Progenitor cell of endocrine pancreas (in vitro differentiated cells): ENCODE measurements around the gene DNAJB13. TPM values are rescaled to one million over a fixed set of nuclear protein-coding genes. Genes with fewer than 3 reads are reported as not detected.

Source experiments
- DNase-seq: peaks from one replicate; pipeline ENCODE4 v3.0.0; 2021; ENCODE audit warnings: low spot score; ENCODE audit not compliant: unreplicated experiment
- H3K27ac Mint-ChIP-seq: 2 replicates; pipeline ENCODE4 v1.8.0; 2021; ENCODE audit warnings: mild to moderate bottlenecking, moderate library complexity, mixed read lengths
- H3K27me3 Mint-ChIP-seq: 2 replicates; pipeline ENCODE4 v1.8.0; 2021; ENCODE audit warnings: mixed read lengths
- H3K36me3 Mint-ChIP-seq: 2 replicates; pipeline ENCODE4 v1.8.0; 2022; ENCODE audit warnings: mixed read lengths; ENCODE audit not compliant: insufficient read depth
- H3K4me1 Mint-ChIP-seq: 2 replicates; pipeline ENCODE4 v1.8.0; 2021; ENCODE audit warnings: low read depth, mixed read lengths
- H3K4me3 Mint-ChIP-seq: 2 replicates; pipeline ENCODE4 v1.8.0; 2021; ENCODE audit warnings: low read depth, mild to moderate bottlenecking, moderate library complexity, mixed read lengths
- H3K9me3 Mint-ChIP-seq: 2 replicates; pipeline ENCODE4 v1.8.0; 2021; ENCODE audit warnings: low read depth, mixed read lengths
- total RNA-seq: library from RNA; stranded (reverse); gene quantifications from 2 replicates; pipeline ENCODE4 v1.2.1, GENCODE V29; 2021
- TF ChIP-seq, protein P1 (sequence below): fragments of 200-600 bp; sonication (generic); IDR thresholded peaks from one replicate; pipeline ENCODE4 v1.5.0; 2021; ENCODE audit warnings: antibody characterized with exemption, mild to moderate bottlenecking; ENCODE audit not compliant: unreplicated experiment

The DNAJB13 gene
- total RNA-seq, 1 donor from 2014 or later, result 1.1 TPM

DNA sequence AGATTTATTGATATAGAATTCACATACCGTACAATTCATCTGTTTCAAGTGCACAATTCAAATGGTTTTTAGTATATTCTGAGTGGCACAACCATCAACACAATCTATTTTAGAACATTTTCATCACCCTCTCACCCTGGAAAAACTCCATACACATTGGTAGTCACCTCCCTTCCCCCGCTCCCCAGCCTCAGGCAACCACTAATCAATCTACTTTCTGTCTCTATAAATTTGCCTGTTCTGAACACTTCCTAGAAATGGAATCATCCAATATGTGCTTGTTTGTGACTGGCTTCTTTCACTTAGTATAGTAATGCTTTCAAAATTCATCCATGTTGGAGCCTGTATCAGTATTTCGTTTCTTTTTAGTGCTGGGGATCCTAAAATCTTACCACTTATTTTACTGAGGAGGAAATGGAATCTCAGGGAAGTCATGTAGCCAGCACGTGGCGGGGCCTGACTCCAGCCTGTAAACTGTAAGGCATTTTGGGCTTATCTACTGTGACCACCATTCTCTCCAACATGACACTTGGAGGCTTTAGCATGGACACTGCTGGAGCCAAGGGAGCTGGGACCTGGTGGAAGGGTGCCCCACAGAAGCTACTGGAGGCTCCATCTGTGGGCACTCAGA lies 59.0 kb downstream of the DNAJB13 start:
- H3K27ac Mint-ChIP-seq, result no peak overlapping the region
- TF ChIP-seq, protein P1, sequence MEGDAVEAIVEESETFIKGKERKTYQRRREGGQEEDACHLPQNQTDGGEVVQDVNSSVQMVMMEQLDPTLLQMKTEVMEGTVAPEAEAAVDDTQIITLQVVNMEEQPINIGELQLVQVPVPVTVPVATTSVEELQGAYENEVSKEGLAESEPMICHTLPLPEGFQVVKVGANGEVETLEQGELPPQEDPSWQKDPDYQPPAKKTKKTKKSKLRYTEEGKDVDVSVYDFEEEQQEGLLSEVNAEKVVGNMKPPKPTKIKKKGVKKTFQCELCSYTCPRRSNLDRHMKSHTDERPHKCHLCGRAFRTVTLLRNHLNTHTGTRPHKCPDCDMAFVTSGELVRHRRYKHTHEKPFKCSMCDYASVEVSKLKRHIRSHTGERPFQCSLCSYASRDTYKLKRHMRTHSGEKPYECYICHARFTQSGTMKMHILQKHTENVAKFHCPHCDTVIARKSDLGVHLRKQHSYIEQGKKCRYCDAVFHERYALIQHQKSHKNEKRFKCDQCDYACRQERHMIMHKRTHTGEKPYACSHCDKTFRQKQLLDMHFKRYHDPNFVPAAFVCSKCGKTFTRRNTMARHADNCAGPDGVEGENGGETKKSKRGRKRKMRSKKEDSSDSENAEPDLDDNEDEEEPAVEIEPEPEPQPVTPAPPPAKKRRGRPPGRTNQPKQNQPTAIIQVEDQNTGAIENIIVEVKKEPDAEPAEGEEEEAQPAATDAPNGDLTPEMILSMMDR, result no peak

DNA sequence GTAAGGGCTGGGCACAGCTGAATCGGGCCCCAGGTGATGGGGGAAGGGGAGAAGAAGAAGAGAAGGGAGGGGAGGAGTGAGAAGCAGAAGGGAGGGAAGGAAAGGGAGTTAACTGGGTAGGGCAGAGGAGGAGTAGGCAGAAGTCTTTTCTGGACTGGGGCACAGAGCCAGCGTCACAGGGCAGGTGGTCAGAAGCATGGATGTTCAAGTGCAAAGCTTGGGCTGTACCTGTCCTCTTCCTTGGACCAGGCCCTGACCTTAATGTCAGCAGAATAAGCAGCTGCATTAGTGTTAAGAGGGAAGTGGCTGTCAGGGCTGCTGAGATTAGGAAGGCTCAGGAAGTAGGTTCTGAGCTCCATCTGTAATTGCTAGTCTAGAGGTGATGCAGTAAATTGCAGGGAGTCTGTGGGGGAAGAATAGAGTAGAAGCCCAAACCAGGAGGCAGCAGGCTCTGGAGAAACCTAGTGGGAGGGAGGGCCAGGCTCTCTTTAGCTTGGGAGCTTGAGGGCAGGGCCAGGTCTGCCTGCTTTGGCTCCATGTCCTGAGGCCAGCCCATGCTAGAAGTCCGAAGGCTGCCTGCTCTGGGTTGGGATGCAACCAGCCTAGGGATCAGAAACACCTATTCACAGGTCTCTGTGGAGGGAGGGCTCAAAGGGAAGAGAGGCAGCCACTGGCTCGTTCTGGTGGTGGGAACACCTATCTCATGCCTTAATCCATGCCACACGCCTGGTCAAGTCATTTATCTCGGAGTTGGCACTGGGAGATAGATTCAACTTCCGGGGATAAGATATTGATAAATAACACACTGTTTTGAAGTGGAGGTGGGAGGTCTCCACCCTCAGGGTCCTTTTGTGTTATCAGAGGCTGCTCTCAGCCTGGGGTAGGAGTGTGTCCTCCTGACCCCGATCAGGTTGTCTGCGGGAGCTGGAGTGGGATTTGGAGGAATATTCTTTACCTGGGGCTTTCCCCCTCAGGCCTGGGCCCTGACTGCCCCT lies 59.8 kb downstream of the DNAJB13 start:
- no peak for DNase-seq
- TF ChIP-seq, protein P1, result no peak
- Mint-ChIP-seq H3K27me3 (no peaks in the 10 kb centered on the region), H3K36me3 (peaks cover 11% of the 10 kb centered on the region), H3K4me3 (no peak overlapping the region), H3K4me1 (peaks cover 20% of the 10 kb centered on the region), H3K9me3 (no peaks in the 10 kb centered on the region), H3K27ac (peak overlapping the region; percentile 87)

More for the DNA sequence above, 59.0 kb downstream of the DNAJB13 start:
- DNase-seq, result no peak
- H3K9me3 Mint-ChIP-seq, result no peaks in the 10 kb centered on the region
- peaks cover 11% of the 10 kb centered on the region for H3K36me3 Mint-ChIP-seq
- H3K4me3 Mint-ChIP-seq, result no peak overlapping the region
- H3K4me1 Mint-ChIP-seq, result peaks cover 20% of the 10 kb centered on the region
- no peaks in the 10 kb centered on the region for H3K27me3 Mint-ChIP-seq

DNA sequence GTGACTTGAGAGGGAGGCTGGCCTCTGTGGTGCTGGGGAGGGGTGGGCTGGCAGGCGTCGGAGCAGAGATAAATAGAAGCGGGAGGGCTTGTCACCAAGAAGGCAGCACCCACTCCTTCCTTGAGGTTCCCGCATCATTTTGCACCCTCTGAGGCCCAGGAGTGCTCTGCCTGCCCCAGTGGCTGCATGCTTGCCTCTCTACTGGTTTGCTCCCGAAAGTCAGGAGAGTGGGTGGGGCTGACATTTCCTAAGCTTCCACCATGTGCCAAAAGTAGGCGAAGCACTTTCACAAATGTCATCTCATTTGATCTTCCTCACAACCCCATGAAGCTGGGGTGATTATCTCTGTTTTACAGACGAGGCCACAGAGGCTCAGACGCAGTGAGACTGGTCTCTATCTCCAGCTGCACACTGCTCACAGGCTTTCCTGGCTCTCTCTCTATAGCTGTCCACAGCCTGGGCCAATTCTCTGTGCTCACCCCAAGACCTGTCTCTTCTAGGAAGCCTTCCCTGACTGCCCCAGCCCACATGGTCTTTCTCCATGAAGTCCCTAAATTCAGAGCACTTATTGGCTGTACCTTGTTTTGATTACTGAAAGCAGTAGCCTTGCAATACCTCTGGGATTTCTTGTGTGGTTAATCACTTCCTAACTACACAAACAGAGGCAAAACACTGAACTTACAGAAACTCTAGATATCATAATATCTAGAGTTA lies 60.7 kb downstream of the DNAJB13 start:
- H3K4me1 Mint-ChIP-seq, result peaks cover 19% of the 10 kb centered on the region
- no peak for DNase-seq
- H3K27ac Mint-ChIP-seq, result peak overlapping the region; percentile 87
- no peaks in the 10 kb centered on the region for H3K27me3 Mint-ChIP-seq
- H3K9me3 Mint-ChIP-seq, result no peaks in the 10 kb centered on the region
- peaks cover 12% of the 10 kb centered on the region for H3K36me3 Mint-ChIP-seq
- no peak overlapping the region for H3K4me3 Mint-ChIP-seq
- TF ChIP-seq, protein P1, result no peak

DNA sequence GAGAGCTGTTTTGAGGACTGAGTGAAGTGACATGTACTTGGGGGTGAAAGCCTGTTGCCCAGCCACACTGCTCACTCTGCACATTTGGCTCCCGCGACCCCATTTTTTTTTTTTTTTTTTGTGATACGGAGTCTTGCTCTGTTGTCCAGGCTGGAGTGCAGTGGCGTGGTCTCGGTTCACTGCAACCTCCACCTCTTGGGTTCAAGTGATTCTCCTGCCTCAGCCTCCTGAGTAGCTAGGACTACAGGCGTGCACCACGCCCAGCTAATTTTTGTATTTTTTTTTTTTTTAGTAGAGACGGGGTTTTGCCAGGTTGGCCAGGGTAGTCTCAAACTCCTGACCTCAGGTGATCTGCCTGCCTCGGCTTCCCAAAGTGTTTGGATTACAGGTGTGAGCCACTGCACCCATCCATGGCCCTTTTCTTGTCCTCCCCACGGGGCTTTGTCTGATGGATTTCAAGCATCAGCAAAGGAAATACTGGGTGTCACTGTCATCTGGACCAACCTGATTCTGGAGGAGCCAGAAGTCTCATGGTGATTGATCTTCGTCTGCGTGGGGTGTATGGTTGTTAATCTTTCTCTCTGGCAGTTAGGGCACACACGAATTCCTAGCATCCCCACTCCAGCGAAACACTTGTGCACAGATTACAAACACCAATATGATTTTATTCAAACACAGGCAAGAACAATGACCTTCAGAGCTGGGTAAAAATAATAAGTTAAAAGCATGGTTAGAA lies 61.4 kb downstream of the DNAJB13 start:
- H3K36me3 Mint-ChIP-seq, result peaks cover 16% of the 10 kb centered on the region
- no peak overlapping the region for H3K4me3 Mint-ChIP-seq
- H3K27ac Mint-ChIP-seq, result no peak overlapping the region
- TF ChIP-seq, protein P1, result no peak
- H3K27me3 Mint-ChIP-seq, result no peaks in the 10 kb centered on the region
- no peaks in the 10 kb centered on the region for H3K9me3 Mint-ChIP-seq
- H3K4me1 Mint-ChIP-seq, result peaks cover 16% of the 10 kb centered on the region
- DNase-seq, result no peak
